ENCODE results near the gene DLGAP1.

DNA sequence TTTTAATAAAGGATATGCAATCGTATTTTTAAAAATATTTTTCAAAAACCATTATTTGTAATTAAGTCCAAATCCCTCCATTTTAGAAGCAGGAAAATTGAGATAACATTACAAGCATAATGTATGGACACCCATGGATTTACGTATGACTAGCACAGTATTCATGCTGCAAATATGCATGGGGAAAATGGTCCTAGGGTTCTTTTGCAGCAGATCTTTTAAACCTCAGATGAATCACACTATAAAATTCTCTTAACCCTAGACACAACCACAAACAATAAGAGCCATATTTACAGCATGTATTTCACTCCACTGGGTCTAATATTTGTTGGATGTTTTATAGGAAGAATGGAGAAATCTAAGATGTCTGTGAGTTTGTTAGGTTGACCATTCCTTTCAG is 551.8 kb downstream of the DLGAP1 start:
- TF ChIP-seq, protein P1, sequence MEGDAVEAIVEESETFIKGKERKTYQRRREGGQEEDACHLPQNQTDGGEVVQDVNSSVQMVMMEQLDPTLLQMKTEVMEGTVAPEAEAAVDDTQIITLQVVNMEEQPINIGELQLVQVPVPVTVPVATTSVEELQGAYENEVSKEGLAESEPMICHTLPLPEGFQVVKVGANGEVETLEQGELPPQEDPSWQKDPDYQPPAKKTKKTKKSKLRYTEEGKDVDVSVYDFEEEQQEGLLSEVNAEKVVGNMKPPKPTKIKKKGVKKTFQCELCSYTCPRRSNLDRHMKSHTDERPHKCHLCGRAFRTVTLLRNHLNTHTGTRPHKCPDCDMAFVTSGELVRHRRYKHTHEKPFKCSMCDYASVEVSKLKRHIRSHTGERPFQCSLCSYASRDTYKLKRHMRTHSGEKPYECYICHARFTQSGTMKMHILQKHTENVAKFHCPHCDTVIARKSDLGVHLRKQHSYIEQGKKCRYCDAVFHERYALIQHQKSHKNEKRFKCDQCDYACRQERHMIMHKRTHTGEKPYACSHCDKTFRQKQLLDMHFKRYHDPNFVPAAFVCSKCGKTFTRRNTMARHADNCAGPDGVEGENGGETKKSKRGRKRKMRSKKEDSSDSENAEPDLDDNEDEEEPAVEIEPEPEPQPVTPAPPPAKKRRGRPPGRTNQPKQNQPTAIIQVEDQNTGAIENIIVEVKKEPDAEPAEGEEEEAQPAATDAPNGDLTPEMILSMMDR (IDR thresholded peaks at IDR 0.05 in 2 of 3, conservative IDR thresholded peaks at IDR 0.05 in 1 of 3; ENCODE audit: control insufficient read depth in 2 of 3, extremely low read depth in 1 of 3, insufficient read depth in 1 of 3, low read depth in 3 of 3, low read length in 3 of 3), result no peak
- no peak for TF ChIP-seq MEF2B (IDR thresholded peaks at IDR 0.05; ENCODE audit: partially characterized antibody, poor library complexity, severe bottlenecking)
- no peak for TF ChIP-seq RFX5 (IDR thresholded peaks at IDR 0.05; ENCODE audit: low read depth, low read length)
- TF ChIP-seq NFYB (IDR thresholded peaks at IDR 0.05; ENCODE audit: insufficient read depth, low read depth, low read length), result no peak
- TF ChIP-seq, protein P2, sequence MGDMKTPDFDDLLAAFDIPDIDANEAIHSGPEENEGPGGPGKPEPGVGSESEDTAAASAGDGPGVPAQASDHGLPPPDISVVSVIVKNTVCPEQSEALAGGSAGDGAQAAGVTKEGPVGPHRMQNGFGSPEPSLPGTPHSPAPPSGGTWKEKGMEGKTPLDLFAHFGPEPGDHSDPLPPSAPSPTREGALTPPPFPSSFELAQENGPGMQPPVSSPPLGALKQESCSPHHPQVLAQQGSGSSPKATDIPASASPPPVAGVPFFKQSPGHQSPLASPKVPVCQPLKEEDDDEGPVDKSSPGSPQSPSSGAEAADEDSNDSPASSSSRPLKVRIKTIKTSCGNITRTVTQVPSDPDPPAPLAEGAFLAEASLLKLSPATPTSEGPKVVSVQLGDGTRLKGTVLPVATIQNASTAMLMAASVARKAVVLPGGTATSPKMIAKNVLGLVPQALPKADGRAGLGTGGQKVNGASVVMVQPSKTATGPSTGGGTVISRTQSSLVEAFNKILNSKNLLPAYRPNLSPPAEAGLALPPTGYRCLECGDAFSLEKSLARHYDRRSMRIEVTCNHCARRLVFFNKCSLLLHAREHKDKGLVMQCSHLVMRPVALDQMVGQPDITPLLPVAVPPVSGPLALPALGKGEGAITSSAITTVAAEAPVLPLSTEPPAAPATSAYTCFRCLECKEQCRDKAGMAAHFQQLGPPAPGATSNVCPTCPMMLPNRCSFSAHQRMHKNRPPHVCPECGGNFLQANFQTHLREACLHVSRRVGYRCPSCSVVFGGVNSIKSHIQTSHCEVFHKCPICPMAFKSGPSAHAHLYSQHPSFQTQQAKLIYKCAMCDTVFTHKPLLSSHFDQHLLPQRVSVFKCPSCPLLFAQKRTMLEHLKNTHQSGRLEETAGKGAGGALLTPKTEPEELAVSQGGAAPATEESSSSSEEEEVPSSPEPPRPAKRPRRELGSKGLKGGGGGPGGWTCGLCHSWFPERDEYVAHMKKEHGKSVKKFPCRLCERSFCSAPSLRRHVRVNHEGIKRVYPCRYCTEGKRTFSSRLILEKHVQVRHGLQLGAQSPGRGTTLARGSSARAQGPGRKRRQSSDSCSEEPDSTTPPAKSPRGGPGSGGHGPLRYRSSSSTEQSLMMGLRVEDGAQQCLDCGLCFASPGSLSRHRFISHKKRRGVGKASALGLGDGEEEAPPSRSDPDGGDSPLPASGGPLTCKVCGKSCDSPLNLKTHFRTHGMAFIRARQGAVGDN (IDR thresholded peaks at IDR 0.05), result no peak
- no peak for TF ChIP-seq ZNF24 (IDR thresholded peaks at IDR 0.05)
- no peak for TF ChIP-seq CBX5 (IDR thresholded peaks at IDR 0.05; ENCODE audit: low read depth)
- TF ChIP-seq FOXM1 (IDR thresholded peaks at IDR 0.05; ENCODE audit: low read depth, low read length), result no peak
- TF ChIP-seq, protein P3, sequence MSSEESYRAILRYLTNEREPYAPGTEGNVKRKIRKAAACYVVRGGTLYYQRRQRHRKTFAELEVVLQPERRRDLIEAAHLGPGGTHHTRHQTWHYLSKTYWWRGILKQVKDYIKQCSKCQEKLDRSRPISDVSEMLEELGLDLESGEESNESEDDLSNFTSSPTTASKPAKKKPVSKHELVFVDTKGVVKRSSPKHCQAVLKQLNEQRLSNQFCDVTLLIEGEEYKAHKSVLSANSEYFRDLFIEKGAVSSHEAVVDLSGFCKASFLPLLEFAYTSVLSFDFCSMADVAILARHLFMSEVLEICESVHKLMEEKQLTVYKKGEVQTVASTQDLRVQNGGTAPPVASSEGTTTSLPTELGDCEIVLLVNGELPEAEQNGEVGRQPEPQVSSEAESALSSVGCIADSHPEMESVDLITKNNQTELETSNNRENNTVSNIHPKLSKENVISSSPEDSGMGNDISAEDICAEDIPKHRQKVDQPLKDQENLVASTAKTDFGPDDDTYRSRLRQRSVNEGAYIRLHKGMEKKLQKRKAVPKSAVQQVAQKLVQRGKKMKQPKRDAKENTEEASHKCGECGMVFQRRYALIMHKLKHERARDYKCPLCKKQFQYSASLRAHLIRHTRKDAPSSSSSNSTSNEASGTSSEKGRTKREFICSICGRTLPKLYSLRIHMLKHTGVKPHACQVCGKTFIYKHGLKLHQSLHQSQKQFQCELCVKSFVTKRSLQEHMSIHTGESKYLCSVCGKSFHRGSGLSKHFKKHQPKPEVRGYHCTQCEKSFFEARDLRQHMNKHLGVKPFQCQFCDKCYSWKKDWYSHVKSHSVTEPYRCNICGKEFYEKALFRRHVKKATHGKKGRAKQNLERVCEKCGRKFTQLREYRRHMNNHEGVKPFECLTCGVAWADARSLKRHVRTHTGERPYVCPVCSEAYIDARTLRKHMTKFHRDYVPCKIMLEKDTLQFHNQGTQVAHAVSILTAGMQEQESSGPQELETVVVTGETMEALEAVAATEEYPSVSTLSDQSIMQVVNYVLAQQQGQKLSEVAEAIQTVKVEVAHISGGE (CRISPR knock-in tag; IDR thresholded peaks at IDR 0.05), result no peak
- TF ChIP-seq HDAC2 (IDR thresholded peaks at IDR 0.05), result no peak
